Measurements from ENCODE around the gene EID3. TPM values are rescaled to one million over a fixed set of nuclear protein-coding genes. Genes with fewer than 3 reads are reported as not detected.
"Not testable (repeated sequence)": the region's sequence is repeated elsewhere in the genome, so short reads cannot be mapped to it uniquely, and the experiment has no call there.

EID3 gene
- total and polyA plus RNA-seq, 7 donors: 0.28 to 1.3 (median 0.95) TPM

DNA sequence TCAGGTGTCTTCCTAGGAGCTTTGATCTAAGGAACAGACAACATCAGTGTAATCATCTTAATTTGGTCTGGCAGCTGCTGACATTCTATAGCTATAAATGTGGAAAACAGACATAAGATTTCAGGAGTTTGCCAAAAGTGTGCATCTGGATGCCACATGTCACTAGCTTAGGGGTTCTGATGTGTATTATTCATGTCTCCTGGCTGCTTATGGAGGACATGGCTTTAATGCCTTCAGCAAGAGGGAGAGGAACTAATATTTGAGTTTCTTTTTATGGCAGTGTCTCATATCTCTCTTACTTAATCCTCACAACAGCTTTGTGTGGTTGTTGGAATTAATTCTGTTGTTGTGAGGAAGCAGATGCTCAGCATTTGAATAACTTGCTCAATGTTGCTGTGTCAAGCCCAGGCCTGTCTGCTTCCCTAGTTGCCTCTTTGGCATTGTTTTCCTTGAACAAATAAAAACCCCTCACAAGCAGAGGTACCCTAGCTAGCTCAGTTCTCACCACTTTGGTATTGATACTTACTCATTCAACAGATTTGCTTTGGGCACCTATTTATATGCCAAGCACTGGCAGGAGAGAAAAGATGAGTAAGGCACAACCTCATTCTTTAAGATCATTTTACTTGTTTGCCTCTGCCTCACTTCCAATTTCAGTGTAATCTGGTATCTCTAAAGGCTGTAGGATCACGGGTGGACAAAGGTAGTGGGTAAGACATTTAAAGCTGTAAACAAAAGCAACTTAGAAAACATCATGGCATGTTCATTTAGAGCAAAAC, 39.8 kb upstream of the EID3 start:
- ATAC-seq: peak in 1 of 4 donors; percentile 69
- intact Hi-C loops (cut with DNase I): no loop called here
- Histone ChIP-seq H3K9me3 (no peaks in the 10 kb centered on the region), H3K4me1 (peaks cover 9% of the 10 kb centered on the region), H3K27ac (peak overlapping the region; percentile 49), H3K36me3 (ENCODE audit: insufficient read depth in 1 of 2, low read depth in 1 of 2) (no peaks in the 10 kb centered on the region), H3K4me3 (no peak overlapping the region), H3K27me3 (ENCODE audit: insufficient read depth in 3 of 3, low read length in 2 of 3) (no peaks in the 10 kb centered on the region)
- no peak for DNase-seq
- WGBS, 3 donors: 35 to 85% (median 38%) methylated on average over 1 of the region's 1 CpG
- TF ChIP-seq CTCF (IDR thresholded peaks at IDR 0.05): no peak

GRCh38 chr12:104265436-104265835, 38.1 kb upstream of the EID3 start:
- ATAC-seq; H3K27ac ChIP-seq; H3K27me3 ChIP-seq (ENCODE audit: insufficient read depth in 3 of 3, low read length in 2 of 3); DNase-seq; H3K4me1 ChIP-seq; H3K9me3 ChIP-seq; intact Hi-C loops (cut with DNase I); H3K36me3 ChIP-seq (ENCODE audit: insufficient read depth in 1 of 2, low read depth in 1 of 2); H3K4me3 ChIP-seq: not testable (repeated sequence)
- WGBS, 3 donors: 86 to 99% (median 96%) methylated on average over 12 to 19 of the region's 24 CpGs

- WGBS, 3 donors: 86 to 88% (median 87%) methylated on average over 11 of the region's 11 CpGs
- ATAC-seq (no peak), DNase-seq (no peak)
- no peak for TF ChIP-seq CTCF (IDR thresholded peaks at IDR 0.05)
- no peaks in the 10 kb centered on the region for H3K36me3 ChIP-seq (ENCODE audit: insufficient read depth in 1 of 2, low read depth in 1 of 2)
- intact Hi-C loops (cut with DNase I): no loop called here
- no peak overlapping the region for H3K27ac ChIP-seq
- H3K4me3 ChIP-seq: no peak overlapping the region
- no peaks in the 10 kb centered on the region for H3K9me3 ChIP-seq
- H3K27me3 ChIP-seq (ENCODE audit: insufficient read depth in 3 of 3, low read length in 2 of 3): no peaks in the 10 kb centered on the region
- no peaks in the 10 kb centered on the region for H3K4me1 ChIP-seq
These were observed 30.6 kb upstream of the EID3 start for GRCh38 chr12:104272938-104273337.

DNA sequence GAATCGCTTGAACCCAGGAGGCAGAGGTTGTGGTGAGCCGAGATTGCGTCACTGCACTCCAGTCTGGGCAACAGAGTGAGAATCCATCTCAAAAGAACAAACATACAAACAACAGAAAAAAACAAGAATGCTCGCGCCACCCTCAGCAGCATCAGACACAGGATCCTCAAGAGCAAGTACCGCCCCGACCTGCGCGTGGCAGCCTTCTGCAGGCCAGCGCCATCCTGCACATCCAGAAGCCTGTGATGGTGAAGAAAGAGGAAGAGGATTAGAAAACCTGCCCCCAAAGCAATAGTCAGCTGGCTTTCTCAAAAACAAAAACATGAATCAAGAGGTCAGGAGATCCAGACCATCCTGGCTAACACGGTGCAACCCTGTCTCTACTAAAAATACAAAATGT, 30.0 kb upstream of the EID3 start:
- no peaks in the 10 kb centered on the region for H3K27me3 ChIP-seq (ENCODE audit: insufficient read depth in 3 of 3, low read length in 2 of 3)
- 91 to 96% (median 93%) methylated on average over 11 of the region's 11 CpGs for WGBS, 3 donors
- no peaks in the 10 kb centered on the region for H3K4me1 ChIP-seq
- no peak for TF ChIP-seq CTCF (IDR thresholded peaks at IDR 0.05)
- no peak for DNase-seq
- H3K4me3 ChIP-seq: no peak overlapping the region
- intact Hi-C loops (cut with DNase I): no loop called here
- H3K9me3 ChIP-seq: no peaks in the 10 kb centered on the region
- H3K27ac ChIP-seq: no peak overlapping the region
- no peak for ATAC-seq
- no peaks in the 10 kb centered on the region for H3K36me3 ChIP-seq (ENCODE audit: insufficient read depth in 1 of 2, low read depth in 1 of 2)

DNA sequence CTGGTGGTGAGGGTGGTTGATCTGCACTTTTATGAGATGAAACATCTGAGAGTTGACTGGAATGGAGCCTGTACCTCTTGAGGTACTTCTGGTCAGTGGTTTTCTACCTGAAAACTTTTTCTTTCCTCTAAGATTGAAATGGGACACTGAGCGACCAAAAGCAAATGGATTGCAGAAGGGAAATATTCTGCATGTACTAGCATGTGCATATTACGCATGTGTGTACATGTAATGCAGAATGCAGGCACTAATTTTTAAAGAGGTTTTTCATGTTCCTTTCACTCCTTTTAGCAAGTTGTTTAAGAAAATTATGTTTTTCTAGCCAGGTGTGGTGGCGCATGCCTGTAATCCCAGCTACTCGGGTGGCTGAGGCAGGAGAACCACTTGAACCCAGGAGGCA, 28.7 kb upstream of the EID3 start:
- Histone ChIP-seq H3K36me3 (ENCODE audit: insufficient read depth in 1 of 2, low read depth in 1 of 2) (no peaks in the 10 kb centered on the region), H3K9me3 (no peaks in the 10 kb centered on the region), H3K4me3 (no peak overlapping the region), H3K27ac (no peak overlapping the region), H3K4me1 (no peaks in the 10 kb centered on the region), H3K27me3 (ENCODE audit: insufficient read depth in 3 of 3, low read length in 2 of 3) (no peaks in the 10 kb centered on the region)
- ATAC-seq: no peak
- intact Hi-C loops (cut with DNase I): no loop called here
- 94 to 98% (median 97%) methylated on average over 4 of the region's 4 CpGs for WGBS, 3 donors
- no peak for TF ChIP-seq CTCF (IDR thresholded peaks at IDR 0.05)
- DNase-seq: no peak
